Measurements from ENCODE around the gene E2F7. TPM values are rescaled to one million over a fixed set of nuclear protein-coding genes. Genes with fewer than 3 reads are reported as not detected.
A peak's percentile ranks its signal among the peaks of the same experiment; 100 is the strongest.

Gene E2F7
- total RNA-seq, 3 donors from 2014 or later: 0.89 to 4.4 (median 0.90) TPM

GRCh38 chr12:77049767-77050353, 15.5 kb downstream of the E2F7 start:
- no peak overlapping the region for H3K4me3 ChIP-seq
- no peaks in the 10 kb centered on the region for H3K4me1 ChIP-seq (ENCODE audit: low read depth)
- ATAC-seq: peak; percentile 93
- DNase-seq: peak in 1 of 3 donors; percentile 56
- no peaks in the 10 kb centered on the region for H3K9me3 ChIP-seq
- no peaks in the 10 kb centered on the region for H3K36me3 ChIP-seq (ENCODE audit: low read depth)
- peak; percentile 53 for TF ChIP-seq CTCF (IDR thresholded peaks at IDR 0.05)
- intact Hi-C loops (cut with DNase I, micrococcal nuclease): no loop called here

- DNase-seq (no peak), ATAC-seq (no peak)
- no peaks in the 10 kb centered on the region for H3K36me3 ChIP-seq (ENCODE audit: low read depth)
- H3K9me3 ChIP-seq: no peaks in the 10 kb centered on the region
- no peaks in the 10 kb centered on the region for H3K4me1 ChIP-seq (ENCODE audit: low read depth)
- H3K4me3 ChIP-seq: no peak overlapping the region
- intact Hi-C loops (cut with DNase I, micrococcal nuclease): no loop called here
- TF ChIP-seq CTCF (IDR thresholded peaks at IDR 0.05): no peak
Measured at GRCh38 chr12:77047341-77048109, 17.8 kb downstream of the E2F7 start.

- no peaks in the 10 kb centered on the region for H3K36me3 ChIP-seq (ENCODE audit: low read depth)
- H3K4me1 ChIP-seq (ENCODE audit: low read depth): no peaks in the 10 kb centered on the region
- ATAC-seq (no peak), DNase-seq (no peak)
- intact Hi-C loops (cut with DNase I, micrococcal nuclease): no loop called here
- H3K4me3 ChIP-seq: no peak overlapping the region
- no peaks in the 10 kb centered on the region for H3K9me3 ChIP-seq
- TF ChIP-seq CTCF (IDR thresholded peaks at IDR 0.05): no peak
Measured at GRCh38 chr12:77046468-77046867, 18.9 kb downstream of the E2F7 start.

- DNase-seq (no peak), ATAC-seq (no peak)
- no peak overlapping the region for H3K4me3 ChIP-seq
- no peaks in the 10 kb centered on the region for H3K9me3 ChIP-seq
- no peaks in the 10 kb centered on the region for H3K36me3 ChIP-seq (ENCODE audit: low read depth)
- H3K4me1 ChIP-seq (ENCODE audit: low read depth): no peaks in the 10 kb centered on the region
- intact Hi-C loops (cut with DNase I, micrococcal nuclease): no loop called here
- TF ChIP-seq CTCF (IDR thresholded peaks at IDR 0.05): no peak
Measured at GRCh38 chr12:77045183-77045582, 20.2 kb downstream of the E2F7 start.

DNA sequence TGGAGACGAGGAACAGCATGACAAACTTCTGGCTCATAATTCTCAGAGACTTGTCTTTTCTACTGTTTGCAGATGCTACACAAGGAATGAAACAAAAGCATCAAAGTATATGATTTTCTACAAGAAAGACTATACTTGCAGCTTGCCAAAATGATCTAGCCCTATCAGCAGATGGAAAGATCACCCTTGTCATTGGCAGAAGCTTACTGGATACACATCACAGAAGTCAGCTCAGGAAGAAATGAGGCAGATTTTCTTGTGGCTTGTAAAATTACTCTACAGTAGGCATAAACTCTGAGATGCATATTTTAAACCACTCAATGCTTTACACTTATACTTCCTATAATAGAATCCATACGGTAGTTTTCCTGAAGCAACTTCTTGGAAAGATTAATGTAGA, 20.6 kb downstream of the E2F7 start:
- intact Hi-C loops (cut with DNase I, micrococcal nuclease): no loop called here
- no peaks in the 10 kb centered on the region for H3K4me1 ChIP-seq (ENCODE audit: low read depth)

More for the DNA sequence above, 20.6 kb downstream of the E2F7 start:
- Histone ChIP-seq H3K36me3 (ENCODE audit: low read depth) (no peaks in the 10 kb centered on the region), H3K9me3 (no peaks in the 10 kb centered on the region), H3K4me3 (no peak overlapping the region)
- ATAC-seq (no peak), DNase-seq (no peak)
- TF ChIP-seq CTCF (IDR thresholded peaks at IDR 0.05): no peak
